IPS DF 4.7 (cell line): ENCODE measurements around the gene STX18.

ENCODE experiments used
- DNase-seq: peaks from one replicate; pipeline ENCODE4 v3.0.0-alpha.2; 2013; ENCODE audit warnings: low spot score; ENCODE audit errors: extremely low read depth

STX18 gene

DNA sequence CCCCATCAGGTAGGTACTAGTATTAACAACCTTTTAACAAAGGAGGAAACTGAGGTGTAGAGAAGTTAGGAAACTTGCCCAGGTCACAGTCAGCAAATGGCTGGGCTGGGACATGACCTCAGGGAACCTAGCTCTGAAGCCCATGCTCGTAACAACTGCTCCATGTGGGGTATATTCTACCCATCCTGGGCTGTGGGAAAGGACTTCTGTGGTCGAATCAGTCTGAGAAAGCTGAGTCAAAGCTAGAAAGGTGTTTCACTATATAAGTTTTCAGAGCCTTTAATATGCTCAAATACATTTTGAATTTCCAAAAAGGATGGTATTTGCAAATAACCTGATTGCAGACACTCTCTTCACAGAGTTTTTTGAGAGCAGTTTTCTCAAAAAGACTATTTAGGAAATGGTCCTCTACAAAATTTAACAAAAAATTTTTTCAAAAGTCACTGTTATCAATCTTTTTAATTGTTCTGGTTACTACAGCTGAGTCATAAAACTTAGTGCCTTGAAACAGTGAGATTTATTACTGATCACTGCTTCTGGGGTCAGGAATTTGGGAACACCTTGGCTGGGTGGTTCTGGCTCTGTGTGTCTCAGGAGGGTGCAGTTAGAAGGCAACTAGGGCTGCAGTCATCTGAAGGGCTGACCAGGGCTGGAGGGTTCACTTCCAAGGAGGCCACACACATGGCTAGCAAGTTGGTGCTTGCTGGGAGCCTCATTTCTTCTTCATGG lies 101.4 kb downstream of the STX18 start:
- DNase-seq: no peak

DNA sequence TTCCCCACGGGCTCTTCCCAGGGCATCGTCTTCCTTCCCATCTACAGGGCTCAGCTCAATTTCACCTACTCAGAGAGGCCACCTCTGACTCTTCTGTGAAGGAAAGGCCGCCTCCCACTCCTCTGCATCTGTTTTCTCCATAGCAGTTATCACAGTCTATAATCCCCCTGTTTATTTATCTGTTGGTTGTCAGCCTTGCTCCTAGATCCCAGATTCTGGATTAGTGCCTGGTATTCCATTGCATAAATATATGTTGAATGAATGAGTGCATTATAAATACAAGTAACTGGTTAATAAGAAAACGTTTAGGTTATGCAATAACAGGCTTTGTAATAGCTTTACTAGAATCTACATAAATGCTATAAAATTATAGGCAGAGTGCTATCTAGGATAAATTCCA lies 102.1 kb downstream of the STX18 start:
- DNase-seq: no peak

- DNase-seq: no peak
Observed at GRCh38 chr4:4438891-4439290, 103.0 kb downstream of the STX18 start.

- no peak for DNase-seq
Observed at GRCh38 chr4:4437798-4438470, 103.9 kb downstream of the STX18 start.

DNA sequence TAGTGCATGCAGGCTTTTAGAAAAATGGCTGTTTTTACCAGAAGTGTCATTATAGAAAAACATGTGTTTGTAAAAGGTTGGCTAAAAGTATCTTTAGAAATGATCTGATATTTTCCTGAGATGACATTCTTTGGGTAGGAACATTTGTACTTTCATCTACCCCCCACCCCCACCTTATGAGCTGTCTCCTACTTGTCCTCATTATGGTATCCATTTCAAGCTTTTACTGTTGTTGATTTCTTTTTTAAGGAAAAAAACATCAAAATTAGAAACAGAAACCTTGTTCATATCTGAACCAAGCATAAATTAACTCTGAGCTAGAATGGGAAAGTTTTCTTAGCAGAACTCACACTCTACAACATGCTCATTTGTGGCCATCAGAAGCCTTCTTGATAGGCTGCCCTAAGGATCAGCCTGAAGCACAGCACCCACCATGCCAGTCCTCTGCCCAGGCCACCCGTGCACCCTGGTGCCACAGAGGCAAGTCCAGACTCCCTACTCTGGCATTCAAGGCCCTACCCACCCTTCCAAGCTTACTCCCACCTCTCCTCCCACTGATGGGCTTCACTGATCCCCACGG lies 105.5 kb downstream of the STX18 start:
- no peak for DNase-seq

DNA sequence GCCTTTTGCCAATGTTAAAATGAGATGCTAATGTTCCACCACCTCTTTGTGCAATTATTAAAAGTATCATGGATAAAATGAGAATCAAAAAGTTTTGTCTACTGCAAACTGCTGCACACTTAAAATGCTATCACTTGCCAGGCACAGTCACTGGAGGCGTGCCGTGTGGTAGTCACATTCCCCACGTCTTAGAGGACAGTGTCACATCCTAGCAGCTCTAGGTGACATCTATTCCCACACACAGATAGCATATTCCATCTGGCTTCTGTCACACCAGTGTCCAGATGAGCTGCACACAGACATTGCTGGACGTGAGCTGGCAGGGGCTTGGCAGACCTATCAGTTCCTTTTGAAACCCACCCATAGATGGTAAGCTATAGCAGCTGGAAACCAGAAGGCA lies 107.9 kb downstream of the STX18 start:
- no peak for DNase-seq

DNA sequence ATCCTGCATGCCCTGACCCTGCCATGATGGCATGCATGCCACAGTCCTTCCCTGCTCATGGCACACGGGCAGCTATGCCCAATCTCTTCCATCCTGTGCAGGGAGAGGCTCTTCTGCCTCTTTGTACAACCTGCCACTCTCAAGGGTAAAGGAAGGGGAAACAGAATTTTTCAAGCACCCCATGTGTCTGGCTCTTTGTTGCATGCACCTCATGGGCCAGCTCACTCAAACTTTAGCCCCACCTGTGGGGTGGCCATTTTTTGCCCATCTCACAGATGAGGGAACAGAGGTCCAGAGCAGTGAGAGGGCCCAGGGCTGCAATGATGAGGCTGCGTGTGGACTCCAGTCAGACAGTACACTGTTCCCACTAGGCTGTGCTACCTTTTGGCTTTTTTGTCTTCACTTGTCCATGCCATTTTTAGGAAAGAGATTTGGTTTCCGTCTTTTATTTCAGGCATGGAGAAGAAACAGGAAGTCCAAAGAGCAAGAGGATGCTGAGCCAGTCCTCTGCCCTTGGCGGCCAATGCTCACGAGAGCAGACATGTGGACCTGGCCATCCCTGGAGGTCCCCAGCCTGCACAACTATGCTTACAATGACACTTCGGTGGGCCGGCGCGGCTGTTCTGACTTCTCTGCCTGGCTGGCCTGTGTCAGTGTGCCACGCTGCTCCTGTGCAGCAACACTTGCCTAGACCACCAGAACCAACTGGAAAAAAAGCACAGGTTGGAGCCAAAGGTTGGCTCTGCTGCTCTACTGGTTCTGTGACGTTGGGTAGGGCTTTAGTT lies 109.3 kb downstream of the STX18 start:
- DNase-seq: no peak

DNA sequence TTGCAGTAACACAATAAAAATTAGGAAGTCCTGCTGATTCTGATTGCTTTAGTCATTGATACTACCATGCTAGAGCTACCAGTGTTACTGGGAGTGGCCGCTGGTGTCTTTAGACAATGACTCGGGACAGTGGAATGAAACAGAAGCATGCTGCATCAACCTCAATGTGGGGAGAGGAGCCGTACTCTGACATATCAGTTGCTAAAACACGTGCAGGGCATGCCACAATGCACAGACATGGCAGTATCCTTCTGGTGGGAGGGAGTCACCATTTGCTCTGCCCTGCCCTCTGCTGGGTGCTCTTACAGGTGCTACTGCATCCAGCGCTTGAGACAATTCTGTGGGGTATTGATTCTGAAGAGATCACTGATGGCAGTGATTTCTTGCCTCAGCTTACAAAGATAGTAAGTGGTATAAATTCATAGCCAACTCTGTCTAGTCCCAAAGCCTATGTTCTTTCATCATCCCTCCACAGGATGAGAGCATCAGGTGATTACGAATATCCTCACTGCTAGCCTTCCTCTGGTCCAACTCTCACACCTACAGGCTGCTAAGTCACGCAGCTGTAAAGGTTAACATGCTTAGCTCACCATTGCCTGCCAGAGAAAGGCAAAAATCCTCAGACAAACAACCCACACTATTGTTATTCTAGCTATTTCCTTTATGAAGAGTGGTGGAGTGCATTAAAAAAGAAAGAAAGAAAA lies 111.2 kb downstream of the STX18 start:
- no peak for DNase-seq

GRCh38 chr4:4428966-4429875 lies 112.6 kb downstream of the STX18 start:
- no peak for DNase-seq

GRCh38 chr4:4427886-4428285 lies 114.0 kb downstream of the STX18 start:
- DNase-seq: no peak

GRCh38 chr4:4427121-4427870 lies 114.6 kb downstream of the STX18 start:
- DNase-seq: no peak

DNA sequence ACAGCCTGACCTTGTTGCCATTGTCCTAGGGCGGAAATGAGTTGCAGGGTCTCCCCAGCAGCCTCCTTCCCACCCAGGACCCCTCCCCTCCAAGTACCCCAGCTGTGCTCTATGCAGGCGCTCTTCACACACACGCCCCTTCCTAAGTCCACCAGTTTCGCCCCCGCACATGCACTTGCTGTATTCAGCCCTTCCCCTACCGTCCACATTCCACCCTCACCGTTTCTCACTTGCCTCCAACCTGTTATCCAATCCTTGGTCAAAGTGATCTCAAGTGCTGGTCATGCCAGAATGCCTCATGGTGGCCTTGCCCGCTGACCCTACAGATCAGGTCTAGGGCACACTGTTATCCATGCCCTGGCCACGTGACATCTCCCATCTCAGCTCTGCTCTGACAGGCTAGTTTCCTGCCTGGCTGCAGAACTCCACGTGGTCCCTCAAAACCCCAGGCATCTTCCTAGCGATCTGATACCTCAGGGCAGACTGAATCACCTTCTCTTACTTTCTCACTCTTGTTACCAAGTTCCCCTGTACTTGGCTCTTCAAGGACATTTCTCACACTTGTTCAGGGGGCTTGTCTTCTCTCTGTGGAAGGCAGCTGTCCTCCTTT lies 115.2 kb downstream of the STX18 start:
- no peak for DNase-seq

- DNase-seq: no peak
Observed at GRCh38 chr4:4425696-4426095, 116.2 kb downstream of the STX18 start.

DNA sequence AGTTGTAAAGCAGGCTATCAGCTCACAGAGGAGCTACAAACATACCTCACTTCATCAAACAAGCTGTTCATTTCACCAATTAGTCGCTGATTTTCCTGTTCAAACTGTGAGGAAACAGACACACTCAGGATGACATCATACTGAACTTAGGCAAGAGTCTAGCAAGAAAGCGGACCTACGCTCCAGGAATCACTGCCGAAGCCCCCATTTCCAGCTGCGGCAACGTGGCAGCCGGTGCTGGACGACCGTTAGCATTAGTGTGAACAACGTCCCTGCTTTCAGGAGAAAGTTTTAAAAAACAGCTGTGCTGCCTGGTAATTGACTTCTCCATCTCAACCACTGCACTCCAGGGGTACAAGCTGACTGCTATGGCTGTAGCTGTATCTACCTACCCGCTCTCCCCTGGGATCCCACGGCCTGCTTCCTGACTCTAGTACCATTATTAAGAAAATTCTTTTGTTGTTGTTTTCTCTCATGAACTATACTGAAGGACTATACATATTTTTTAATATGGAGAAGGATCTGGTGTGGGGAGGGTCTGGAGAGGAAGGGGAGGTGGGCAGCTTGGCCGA lies 116.6 kb downstream of the STX18 start:
- no peak for DNase-seq

GRCh38 chr4:4424499-4425115 lies 117.2 kb downstream of the STX18 start:
- no peak for DNase-seq

DNA sequence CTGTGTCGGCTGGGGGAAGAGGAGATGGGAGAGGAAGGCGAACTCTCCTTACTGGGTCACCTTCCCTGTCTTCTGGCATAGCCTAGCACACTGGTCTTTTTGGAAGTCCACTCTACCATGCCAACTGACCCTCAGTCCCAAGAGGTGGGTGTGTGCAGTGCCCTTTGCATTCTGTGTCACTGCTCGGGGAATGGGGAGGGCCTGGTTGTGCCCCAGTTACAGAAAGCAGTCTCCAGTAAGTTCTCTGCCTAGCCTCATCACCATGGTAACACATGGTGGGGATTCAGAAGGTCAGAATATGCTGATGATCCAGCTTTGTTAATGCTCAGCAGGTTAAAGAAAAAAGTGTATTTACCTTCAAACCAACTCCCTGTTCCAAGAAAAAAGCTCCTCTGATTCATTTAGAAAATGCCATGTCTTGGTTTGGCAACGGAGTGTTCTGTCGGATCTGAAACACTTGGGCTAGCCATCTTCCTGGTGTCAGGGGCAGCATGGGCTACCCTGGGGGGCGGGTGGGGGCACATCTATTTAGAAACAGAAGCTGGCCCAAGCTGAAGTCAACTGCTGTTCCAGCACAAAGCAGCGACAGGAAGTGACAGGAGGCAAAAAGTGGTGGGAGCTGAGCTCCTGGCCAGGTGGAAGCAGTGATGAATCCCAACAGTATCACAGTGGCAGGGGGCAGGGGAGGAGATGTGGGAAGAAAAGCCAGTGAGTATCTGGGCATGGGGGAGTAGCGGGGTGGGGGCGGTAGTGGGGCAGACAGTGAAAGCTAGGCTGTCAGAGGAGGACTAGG lies 117.9 kb downstream of the STX18 start:
- DNase-seq: no peak

DNA sequence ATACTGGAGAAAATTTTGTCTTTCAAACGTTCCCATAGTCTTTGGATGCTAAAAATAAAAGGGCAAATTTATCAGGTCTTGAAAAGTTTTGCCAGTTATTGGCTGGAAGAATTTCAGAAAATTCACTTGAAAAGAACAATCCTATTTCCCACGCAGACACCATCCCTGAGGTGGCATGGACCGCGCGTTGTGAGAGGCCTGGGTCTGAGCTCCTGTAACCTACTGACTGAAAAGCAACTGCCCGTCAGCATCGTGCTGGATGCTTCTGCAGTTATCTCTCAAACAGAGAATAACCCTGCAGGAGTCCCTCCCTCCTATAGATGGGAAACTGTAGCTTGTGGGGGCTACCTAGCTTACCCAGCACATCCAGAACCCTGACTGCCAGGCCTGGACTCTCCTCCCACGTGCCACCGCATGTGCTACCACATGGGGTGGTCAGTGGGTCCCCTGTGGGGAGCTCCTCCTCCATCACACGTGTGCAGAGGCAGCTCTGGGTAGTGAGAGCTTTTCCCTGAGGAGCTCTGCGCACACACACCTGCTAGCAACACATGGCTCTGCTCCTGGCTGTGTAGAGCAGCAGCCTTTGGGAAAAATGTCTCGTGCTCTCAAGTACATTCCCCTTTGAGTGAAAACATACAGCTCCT lies 118.9 kb downstream of the STX18 start:
- no peak for DNase-seq
